HUDEP-2 (cell line): ENCODE data around the gene NAPG.
"Not testable (repeated sequence)": the region's sequence is repeated elsewhere in the genome, so short reads cannot be mapped to it uniquely, and the experiment has no call there.

Experiments used
- DNase-seq, 76 experiments: peaks; one replicate each; lab custom pipeline; 2025; ENCODE audit not compliant: unreplicated experiment in 76 of 76; lab: John Stamatoyannopoulos, UW

Gene NAPG

DNA sequence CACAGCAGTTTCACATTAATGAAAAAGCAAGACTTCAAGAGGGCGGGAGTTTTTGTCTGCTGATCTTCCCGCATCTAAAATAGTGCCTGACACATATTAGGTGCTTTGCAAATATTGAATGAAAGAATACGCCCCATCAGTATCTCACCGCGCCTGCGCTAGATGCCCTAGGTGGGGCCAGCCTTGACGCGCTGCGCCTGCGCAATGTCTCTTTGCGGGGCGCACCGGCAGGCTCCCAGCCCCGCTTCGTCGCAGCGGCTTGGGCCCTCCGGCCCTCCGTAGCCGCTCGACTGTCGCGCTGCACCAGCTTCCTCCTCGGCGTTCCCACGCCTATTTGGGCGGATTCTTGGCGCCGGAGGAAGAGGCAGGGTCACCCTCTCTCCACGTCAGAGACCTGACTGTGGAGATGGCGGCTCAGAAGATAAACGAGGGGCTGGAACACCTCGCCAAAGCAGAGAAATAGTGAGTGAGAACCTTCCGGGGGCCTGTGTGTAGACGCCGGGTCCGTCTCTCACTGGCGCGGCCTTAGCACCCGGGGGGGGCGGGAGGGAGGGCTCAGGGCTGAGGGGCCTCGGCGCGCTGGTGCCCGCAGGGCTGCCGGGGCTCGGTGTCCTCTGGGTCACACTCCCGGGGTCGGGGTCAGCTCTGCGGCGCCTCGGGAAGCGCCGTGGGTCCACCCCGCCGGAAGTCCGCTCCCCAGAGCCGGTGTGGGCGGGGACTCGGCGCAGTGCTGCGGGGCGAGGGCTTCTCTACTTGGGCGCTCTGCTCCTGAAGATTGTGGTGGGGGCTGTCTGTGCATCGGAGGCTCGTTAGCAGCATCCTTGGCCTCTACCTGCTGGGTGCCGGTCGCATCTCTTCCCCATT is at the start of gene NAPG:
NAPG (plus strand) TSS at position 331 of the 864 bp plus-strand sequence; CDS start at position 407, 76 bp downstream.
- peak in 74 of 76 experiments; percentile 10 to 96 (median 74) for DNase-seq

DNA sequence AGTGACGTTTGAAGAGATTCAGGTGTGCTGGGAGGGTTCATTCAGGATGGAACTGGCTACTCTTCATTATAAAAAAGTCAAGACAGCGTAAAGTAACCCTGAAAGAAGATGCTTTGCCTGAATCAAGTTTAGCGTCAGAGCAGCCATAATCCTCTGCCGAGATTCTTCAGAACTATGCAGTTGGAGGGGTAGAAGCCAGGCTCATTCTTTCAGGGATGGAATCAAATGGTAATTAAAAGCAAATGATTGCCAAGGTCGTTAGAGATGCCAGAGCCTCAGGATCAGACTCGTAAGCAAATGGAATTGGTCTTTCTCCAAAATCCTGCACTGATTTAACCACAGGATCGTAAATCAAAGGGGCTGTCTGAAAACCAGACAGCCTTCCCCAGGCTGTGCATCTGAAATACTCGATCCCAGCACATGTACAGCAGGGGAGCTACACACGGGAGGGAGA is 49.5 kb upstream of the NAPG start:
- no peak for DNase-seq

GRCh38 chr18:10477121-10477862 is 48.5 kb upstream of the NAPG start:
- no peak for DNase-seq

GRCh38 chr18:10477863-10478260 is 48.0 kb upstream of the NAPG start:
- DNase-seq: no peak

DNA sequence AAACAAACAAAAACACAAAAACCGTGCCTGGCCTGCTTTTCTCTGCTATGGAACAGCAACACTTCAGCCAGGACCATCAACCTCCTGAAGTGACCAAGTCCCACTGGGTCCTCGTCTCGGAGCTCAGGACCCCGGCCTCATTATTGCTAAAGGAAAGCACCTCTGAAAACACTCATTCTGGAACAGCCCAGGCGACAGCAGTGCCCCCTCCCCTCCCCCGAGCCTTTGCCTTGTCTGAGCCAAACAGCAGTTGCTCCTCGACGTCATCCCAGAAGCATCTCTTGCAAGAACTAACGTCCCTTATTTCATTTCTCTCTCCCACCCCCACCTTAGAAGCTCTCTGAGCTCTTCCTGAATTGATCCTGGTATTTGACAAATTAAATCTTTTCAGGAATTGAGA is 44.0 kb upstream of the NAPG start:
- no peak for DNase-seq

GRCh38 chr18:10482363-10482984 is 43.4 kb upstream of the NAPG start:
- DNase-seq: no peak

- DNase-seq: no peak
Observed at GRCh38 chr18:10482985-10483949, 42.6 kb upstream of the NAPG start.

GRCh38 chr18:10485475-10485874 is 40.4 kb upstream of the NAPG start:
- no peak for DNase-seq

DNA sequence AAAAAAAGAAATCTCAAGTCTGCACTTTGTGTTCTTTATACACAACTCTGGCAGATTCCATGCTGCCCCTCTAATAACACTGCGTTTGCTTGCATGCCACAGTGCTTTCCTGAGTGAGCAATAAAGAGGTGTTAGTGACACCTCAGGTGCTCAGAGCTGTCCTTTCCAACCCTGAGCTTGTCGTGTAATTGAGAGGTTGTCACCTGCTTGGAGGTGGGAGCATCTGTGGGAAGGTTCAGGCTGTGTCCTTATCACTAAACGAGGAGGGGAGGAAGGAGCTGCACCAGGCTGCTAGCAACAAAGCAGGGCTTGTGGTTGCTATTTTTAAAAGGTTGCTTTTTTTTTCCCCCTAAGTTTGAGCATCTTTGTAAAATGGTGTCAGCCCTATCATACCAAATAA is 39.5 kb upstream of the NAPG start:
- DNase-seq: no peak

- DNase-seq: no peak
Observed at GRCh38 chr18:10487154-10487553, 38.7 kb upstream of the NAPG start.

GRCh38 chr18:10488017-10488416 is 37.8 kb upstream of the NAPG start:
- no peak for DNase-seq

DNA sequence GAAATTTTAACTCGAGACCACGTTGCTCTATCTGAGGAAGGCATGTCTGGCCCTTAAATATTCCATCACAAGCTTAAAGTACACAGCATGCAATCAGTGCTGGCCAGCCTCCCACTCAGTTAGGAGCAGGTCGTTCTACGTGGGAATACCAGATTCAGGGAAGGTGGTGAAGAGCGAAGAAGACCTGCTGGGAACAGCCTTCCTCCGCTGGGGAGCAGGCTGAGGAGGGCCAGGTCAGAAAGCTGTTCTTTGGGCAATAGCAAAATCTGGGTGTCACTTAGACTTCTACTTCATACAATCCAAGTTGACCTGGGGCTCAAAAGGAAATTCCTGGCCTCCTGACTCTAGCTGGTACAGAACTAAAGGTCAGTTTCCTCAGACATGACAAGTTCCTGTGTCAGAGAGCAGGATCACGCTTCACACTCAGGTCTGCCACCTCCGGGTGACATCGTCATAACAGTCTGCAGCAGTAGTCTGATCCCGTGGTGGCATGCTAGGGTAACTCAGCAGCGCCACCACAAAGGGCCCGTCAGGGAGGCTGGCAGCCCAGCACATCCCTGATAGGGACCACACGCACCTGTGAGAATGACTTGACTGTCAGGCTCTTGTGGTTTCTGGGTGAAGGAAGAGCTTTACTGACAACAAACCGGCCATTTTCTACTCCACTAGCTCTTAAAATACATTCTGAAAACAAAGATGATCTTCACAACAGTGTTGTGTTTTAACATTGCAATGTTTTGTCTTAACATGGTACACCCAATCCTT is 35.2 kb upstream of the NAPG start:
- peak in 1 of 76 experiments; percentile 1 for DNase-seq

DNA sequence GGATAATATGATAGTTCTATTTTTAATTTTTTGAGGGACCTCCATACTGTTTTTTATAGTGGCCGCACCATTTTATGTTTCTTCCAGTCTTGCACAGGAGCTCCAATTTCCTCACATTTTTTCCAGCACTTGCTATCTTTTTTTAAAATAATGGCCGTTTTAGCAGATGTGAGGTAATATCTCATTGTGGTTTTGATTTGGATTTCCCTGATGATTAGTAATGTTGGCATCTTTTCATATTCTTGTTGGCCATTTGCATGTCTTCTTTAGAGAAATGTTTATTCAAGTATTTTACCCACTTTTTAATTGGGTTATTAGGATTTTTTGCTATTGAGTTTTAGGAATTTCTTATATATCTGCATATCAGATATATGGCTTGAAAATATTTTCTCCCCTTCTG is 29.9 kb upstream of the NAPG start:
- DNase-seq: no peak

DNA sequence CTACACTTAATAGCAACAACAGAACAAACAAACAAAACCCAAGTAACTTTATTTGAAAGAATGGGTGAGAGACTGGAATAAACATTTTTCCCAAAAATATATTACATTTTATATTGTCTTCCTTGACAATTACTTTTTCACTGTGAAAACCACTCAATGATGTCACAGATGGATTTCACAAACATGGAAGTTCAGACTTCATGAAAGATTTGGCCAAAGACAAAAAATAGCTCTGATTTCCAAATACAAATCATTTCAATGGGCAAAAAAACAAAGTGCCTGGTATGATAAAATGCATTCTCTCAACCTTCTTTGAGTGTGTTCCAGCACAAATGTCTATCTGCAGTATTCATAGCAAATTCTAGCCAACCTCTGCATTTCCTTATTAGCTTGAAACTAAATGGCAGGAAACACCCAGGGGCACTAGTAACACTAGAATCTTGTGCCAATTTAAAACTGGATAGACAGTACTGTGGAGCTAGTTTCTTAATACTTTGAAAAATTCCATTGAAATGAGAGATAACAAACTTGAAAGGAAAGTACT is 28.5 kb upstream of the NAPG start:
- no peak for DNase-seq

DNA sequence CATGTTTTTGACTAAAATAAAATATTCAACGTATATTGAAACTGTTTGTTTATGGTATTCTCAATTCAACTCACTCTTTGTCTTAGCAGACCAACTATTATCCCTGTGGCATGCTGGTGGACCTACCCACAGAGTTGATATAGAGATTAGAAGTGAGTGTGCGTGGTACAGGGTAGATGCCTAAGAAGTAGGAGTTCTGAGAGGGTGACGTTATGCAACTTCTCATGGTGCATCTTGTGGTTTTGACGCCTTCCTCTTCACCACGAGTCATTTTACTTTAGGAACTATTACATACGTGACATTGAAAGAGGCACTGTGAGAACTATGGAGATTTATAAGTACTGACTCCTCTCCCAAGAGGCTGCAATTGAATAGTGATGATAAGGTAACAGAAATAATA is 26.6 kb upstream of the NAPG start:
- DNase-seq: no peak

DNA sequence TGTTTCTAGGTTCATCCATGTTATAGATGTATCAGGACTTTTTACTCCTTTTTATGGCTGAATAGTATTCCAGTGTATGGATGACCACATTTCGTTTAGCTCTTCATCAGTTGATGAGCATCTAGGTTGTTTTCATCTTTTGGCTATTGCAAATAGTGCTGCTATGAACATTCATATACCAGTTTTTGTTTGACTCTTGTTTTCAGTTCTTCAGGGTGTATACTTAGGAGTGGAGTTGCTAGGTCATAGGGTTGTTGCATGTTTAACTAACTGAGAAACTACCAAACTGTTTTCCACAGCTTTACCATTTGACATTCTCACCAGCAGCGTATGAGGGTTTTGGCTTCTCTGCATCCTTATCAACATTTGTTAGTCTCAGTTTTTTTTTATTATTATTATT is 25.8 kb upstream of the NAPG start:
- no peak for DNase-seq

DNA sequence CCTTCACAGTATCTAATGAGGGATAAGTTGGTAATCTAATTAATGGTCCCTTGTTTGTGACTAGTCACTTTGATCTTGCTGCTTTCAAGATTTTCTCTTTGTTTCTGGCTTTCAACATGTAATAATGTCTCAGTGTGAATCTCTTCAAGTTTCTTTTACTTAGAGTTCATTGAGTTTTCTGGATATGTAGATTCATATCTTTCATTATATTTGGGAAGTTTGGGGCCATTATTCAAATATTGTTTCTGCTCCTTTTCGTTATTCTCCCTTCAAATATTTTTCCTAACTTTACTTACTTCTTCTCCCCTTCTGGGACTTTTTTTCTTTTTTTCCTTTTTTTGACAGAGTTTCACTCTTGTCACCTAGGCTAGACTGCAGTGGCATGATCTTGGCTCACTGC is 21.1 kb upstream of the NAPG start:
- no peak for DNase-seq

DNA sequence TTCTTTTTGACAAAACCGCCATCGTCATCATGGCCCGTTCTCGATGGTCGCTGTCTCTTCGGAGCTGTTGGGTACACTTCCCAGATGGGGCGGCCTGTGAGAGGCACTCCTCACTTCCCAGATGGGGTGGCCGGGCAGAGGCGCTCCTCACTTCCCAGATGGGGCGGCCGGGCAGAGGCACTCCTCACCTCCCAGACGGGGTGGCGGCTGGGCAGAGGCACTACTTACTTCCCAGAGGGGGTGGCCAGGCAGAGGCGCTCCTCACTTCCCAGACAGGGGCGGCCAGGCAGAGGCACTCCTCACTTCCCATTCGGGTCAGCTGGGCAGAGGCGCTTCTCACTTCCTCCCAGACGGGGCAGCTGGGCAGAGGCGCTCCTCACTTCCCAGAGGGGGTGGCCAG is 19.9 kb upstream of the NAPG start:
- DNase-seq: not testable (repeated sequence)

GRCh38 chr18:10508591-10508990 is 17.2 kb upstream of the NAPG start:
- DNase-seq: no peak
